ENCODE measurements around the gene ETV1. TPM values are rescaled to one million over a fixed set of nuclear protein-coding genes. Genes with fewer than 3 reads are reported as not detected.
A peak's percentile ranks its signal among the peaks of the same experiment; 100 is the strongest.
"Not testable (repeated sequence)": the region's sequence is repeated elsewhere in the genome, so short reads cannot be mapped to it uniquely, and the experiment has no call there.

The ETV1 gene
- total and polyA plus RNA-seq, 4 donors: 34.9 to 59.6 (median 41.7) TPM

DNA sequence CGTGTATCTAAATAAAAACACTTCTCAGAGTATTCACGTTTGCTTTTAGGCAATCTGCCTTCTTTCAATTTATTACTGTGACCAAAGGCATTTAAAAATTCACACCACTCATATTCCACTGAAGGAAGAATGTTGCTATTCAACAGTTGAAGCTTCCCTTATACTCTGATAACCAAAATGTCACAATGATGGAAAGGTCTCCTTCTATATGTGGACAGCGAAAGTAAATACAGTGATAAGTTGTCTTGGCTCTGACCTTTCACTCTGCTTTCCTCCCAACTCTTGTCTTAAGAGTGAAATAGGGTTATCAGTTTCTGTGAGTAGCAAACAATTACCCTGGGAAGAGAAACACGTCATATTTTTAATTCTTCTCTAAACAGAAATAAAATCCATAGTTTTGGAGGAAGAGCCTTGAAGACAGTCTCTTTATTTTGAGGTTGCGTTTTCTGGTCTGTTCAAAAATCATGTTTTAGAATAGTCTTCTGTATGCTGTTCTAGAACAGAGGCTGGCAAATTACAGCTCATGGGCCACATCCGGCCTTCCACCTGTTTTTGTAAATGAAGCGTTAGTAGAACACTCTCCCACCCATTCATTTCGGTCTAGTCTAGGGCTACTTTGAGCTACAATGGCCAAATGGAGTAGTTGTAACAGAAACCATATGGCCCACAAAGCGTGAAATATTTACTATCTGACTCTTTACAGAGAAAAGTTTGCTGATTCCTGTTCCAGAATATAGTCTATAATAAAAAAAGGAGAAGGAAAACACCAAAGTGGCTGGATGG is 41.3 kb downstream of the ETV1 start:
- no peaks in the 10 kb centered on the region for H3K36me3 ChIP-seq (ENCODE audit: control insufficient read depth, insufficient read depth, low read length)
- no peak overlapping the region for H3K4me3 ChIP-seq (ENCODE audit: low read depth, low read length)
- H3K4me1 ChIP-seq (ENCODE audit: control insufficient read depth, insufficient read depth, low read length): no peaks in the 10 kb centered on the region
- H3K27ac ChIP-seq (ENCODE audit: low read depth, low read length): no peak overlapping the region
- H3K27me3 ChIP-seq (ENCODE audit: control insufficient read depth, insufficient read depth, low read length): no peaks in the 10 kb centered on the region
- no CpG with 5 or more reads among the region's 9 CpGs for WGBS (ENCODE audit: insufficient coverage)
- no peak for DNase-seq (ENCODE audit: low read depth in 4 of 6, low spot score in 6 of 6)
- H3K9me3 ChIP-seq (ENCODE audit: control insufficient read depth, insufficient read depth, low read length): no peaks in the 10 kb centered on the region

DNA sequence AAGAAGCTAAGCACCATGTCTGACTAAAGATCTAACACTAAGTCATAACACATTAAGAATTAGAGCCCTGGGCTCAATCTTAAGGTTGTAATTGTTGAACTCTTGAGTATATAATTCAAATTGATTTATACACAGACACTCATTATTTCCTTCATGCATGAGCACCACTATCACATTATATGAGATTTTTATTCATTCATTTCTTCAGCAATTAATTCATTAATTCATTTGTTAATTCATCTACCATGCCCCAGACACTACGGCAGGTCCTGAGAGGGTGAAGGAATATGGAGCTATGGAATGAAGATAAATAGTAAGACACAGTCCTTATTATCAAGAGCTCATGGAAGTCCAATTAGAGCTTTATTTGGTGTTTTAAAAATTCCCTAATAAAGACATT is 41.9 kb downstream of the ETV1 start:
- H3K27me3 ChIP-seq (ENCODE audit: control insufficient read depth, insufficient read depth, low read length): no peaks in the 10 kb centered on the region
- no peaks in the 10 kb centered on the region for H3K4me1 ChIP-seq (ENCODE audit: control insufficient read depth, insufficient read depth, low read length)
- no peak for DNase-seq (ENCODE audit: low read depth in 4 of 6, low spot score in 6 of 6)
- H3K27ac ChIP-seq (ENCODE audit: low read depth, low read length): no peak overlapping the region
- no peaks in the 10 kb centered on the region for H3K9me3 ChIP-seq (ENCODE audit: control insufficient read depth, insufficient read depth, low read length)
- no peaks in the 10 kb centered on the region for H3K36me3 ChIP-seq (ENCODE audit: control insufficient read depth, insufficient read depth, low read length)
- H3K4me3 ChIP-seq (ENCODE audit: low read depth, low read length): no peak overlapping the region
- WGBS (ENCODE audit: insufficient coverage): no CpG with 5 or more reads among the region's 1 CpG

DNA sequence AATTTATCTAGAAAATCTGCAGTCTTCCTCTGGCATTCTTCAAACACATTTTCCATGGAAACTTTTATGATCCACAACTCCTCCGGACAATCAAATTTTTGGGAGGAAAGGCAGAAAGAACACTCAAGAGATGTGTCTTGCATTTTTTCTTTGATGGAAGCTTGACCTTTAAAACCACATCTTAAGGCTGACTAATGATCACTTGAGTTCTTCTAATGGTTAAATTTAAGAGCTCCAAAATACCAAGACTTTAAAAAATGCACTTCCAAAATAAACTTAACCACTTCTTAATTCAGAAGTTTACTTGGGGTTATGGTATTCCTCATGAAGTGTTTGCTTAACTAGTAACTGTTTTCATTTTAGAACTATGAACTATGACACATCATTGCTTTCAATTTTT is 43.3 kb downstream of the ETV1 start:
- DNase-seq (ENCODE audit: low read depth in 4 of 6, low spot score in 6 of 6): no peak
- no peaks in the 10 kb centered on the region for H3K27me3 ChIP-seq (ENCODE audit: control insufficient read depth, insufficient read depth, low read length)
- WGBS (ENCODE audit: insufficient coverage): no CpG with 5 or more reads among the region's 1 CpG
- no peak overlapping the region for H3K4me3 ChIP-seq (ENCODE audit: low read depth, low read length)
- H3K9me3 ChIP-seq (ENCODE audit: control insufficient read depth, insufficient read depth, low read length): no peaks in the 10 kb centered on the region
- no peaks in the 10 kb centered on the region for H3K4me1 ChIP-seq (ENCODE audit: control insufficient read depth, insufficient read depth, low read length)
- no peak overlapping the region for H3K27ac ChIP-seq (ENCODE audit: low read depth, low read length)
- H3K36me3 ChIP-seq (ENCODE audit: control insufficient read depth, insufficient read depth, low read length): no peaks in the 10 kb centered on the region

DNA sequence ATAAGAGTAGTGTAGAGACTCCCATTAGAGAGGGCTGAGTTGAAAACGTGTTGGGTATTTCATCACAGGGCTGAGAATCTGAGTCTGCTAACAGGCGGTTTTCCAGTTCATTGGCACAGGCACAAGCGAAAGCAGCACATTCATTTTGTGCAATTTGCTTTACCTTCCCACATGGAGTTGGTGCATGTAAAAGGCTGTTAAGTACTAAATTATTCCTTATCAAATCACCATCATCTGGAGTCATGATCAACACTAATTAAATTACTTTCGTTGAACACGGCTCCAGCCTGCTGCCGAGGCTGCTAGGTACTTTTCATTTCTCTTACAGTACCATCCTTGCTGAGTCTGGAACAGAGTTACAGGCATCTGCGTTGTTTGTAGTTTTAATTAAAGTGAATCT is 43.8 kb downstream of the ETV1 start:
- H3K36me3 ChIP-seq (ENCODE audit: control insufficient read depth, insufficient read depth, low read length): no peaks in the 10 kb centered on the region
- H3K4me1 ChIP-seq (ENCODE audit: control insufficient read depth, insufficient read depth, low read length): no peaks in the 10 kb centered on the region
- H3K9me3 ChIP-seq (ENCODE audit: control insufficient read depth, insufficient read depth, low read length): no peaks in the 10 kb centered on the region
- H3K27me3 ChIP-seq (ENCODE audit: control insufficient read depth, insufficient read depth, low read length): no peaks in the 10 kb centered on the region
- peak overlapping the region; percentile 12 for H3K4me3 ChIP-seq (ENCODE audit: low read depth, low read length)
- no CpG with 5 or more reads among the region's 7 CpGs for WGBS (ENCODE audit: insufficient coverage)
- no peak overlapping the region for H3K27ac ChIP-seq (ENCODE audit: low read depth, low read length)
- peak in 4 of 6 donors; percentile 7 to 87 (median 50) for DNase-seq (ENCODE audit: low read depth in 4 of 6, low spot score in 6 of 6)

DNA sequence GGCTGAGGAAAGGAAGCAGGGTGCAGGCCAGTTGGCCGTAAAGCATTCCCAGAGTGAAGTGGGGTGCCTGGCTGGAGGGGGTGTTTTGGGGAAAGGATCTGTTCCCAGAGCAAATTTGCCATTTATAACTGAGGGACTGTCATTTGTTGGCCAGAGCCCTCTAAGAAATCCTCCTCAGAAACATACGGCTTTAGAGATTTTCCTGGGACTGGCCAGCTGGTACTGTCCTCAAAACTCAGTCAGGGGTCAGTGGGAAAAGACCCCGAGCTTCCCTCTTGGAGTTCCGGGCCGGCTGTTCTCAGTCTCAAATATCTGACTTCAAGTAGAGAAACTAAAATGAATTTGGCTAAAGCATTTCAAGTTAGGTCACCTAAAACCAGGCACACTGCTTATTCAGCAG is 55.9 kb downstream of the ETV1 start:
- Histone ChIP-seq H3K27ac (ENCODE audit: low read depth, low read length) (peak overlapping the region; percentile 68), H3K36me3 (ENCODE audit: control insufficient read depth, insufficient read depth, low read length) (peaks cover 7% of the 10 kb centered on the region), H3K4me3 (ENCODE audit: low read depth, low read length) (no peak overlapping the region), H3K27me3 (ENCODE audit: control insufficient read depth, insufficient read depth, low read length) (no peaks in the 10 kb centered on the region), H3K9me3 (ENCODE audit: control insufficient read depth, insufficient read depth, low read length) (no peaks in the 10 kb centered on the region), H3K4me1 (ENCODE audit: control insufficient read depth, insufficient read depth, low read length) (peaks cover 7% of the 10 kb centered on the region)
- 88% methylated on average over 3 of the region's 5 CpGs for WGBS (ENCODE audit: insufficient coverage)
- no peak for DNase-seq (ENCODE audit: low read depth in 4 of 6, low spot score in 6 of 6)

DNA sequence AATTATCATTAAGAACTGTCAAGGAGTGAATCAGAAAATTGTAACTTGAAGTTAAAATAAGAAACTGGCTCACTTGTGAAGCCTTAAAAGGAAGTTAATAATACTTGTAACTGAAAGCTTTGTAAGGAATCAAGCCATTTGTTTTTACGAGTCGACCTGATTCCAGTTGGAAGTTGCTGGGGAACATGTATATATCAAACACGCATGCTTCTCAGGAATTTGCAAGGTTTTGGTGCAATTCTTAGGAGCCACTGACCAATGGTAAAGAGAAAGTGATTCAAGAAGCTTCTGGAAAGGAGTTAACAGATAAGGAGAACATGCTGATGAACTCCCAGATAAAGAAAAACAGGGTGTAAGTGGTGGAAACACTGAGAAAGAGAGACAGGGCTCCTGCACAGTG is 56.4 kb downstream of the ETV1 start:
- no peak overlapping the region for H3K4me3 ChIP-seq (ENCODE audit: low read depth, low read length)
- H3K27ac ChIP-seq (ENCODE audit: low read depth, low read length): peak overlapping the region; percentile 68
- WGBS (ENCODE audit: insufficient coverage): 78% methylated on average over 3 of the region's 3 CpGs
- no peaks in the 10 kb centered on the region for H3K9me3 ChIP-seq (ENCODE audit: control insufficient read depth, insufficient read depth, low read length)
- DNase-seq (ENCODE audit: low read depth in 4 of 6, low spot score in 6 of 6): no peak
- peaks cover 9% of the 10 kb centered on the region for H3K36me3 ChIP-seq (ENCODE audit: control insufficient read depth, insufficient read depth, low read length)
- peaks cover 7% of the 10 kb centered on the region for H3K4me1 ChIP-seq (ENCODE audit: control insufficient read depth, insufficient read depth, low read length)
- H3K27me3 ChIP-seq (ENCODE audit: control insufficient read depth, insufficient read depth, low read length): no peaks in the 10 kb centered on the region

DNA sequence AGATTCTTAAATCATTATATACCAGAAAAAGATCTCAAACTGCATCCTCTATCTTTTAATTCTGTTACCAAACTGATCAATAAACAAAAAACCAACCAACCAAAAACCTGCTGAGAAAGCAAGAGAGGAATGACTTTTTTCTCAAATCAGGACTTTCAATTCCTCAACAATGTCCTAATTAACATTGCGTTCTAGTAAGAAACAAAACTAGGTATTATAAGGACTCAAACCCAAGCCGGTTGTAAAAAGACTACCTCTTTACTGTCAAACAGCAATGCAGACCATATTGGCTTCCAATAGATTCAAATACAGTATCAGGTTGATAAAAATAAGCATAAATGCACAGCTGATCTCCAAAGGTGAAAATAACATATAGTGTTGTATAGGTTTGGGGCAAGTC is 57.3 kb downstream of the ETV1 start:
- Histone ChIP-seq H3K4me3 (ENCODE audit: low read depth, low read length) (no peak overlapping the region), H3K27ac (ENCODE audit: low read depth, low read length) (no peak overlapping the region), H3K4me1 (ENCODE audit: control insufficient read depth, insufficient read depth, low read length) (peaks cover 7% of the 10 kb centered on the region), H3K36me3 (ENCODE audit: control insufficient read depth, insufficient read depth, low read length) (peaks cover 9% of the 10 kb centered on the region), H3K9me3 (ENCODE audit: control insufficient read depth, insufficient read depth, low read length) (no peaks in the 10 kb centered on the region), H3K27me3 (ENCODE audit: control insufficient read depth, insufficient read depth, low read length) (no peaks in the 10 kb centered on the region)
- no peak for DNase-seq (ENCODE audit: low read depth in 4 of 6, low spot score in 6 of 6)
- no CpG with 5 or more reads among the region's 2 CpGs for WGBS (ENCODE audit: insufficient coverage)

DNA sequence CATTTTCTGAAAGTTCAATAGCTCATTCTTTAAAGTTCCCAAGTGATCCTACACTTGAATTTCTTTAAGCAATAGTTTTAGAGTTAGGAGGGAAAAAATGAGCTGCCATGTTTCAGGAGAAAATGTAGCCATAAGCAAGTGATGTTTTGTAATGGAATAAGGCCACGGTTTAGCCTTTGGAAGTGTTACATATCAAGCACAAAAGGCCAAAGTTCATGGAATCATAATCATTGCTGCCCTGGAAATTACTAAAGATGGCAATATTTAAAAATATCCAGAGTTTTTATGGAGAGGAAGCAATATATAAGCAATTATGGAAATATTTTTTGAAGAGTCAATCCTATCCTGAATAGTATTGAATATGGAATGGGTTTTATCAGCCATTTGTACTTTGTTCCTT is 68.4 kb downstream of the ETV1 start:
- Histone ChIP-seq H3K36me3 (ENCODE audit: control insufficient read depth, insufficient read depth, low read length) (no peaks in the 10 kb centered on the region), H3K27ac (ENCODE audit: low read depth, low read length) (no peak overlapping the region), H3K4me3 (ENCODE audit: low read depth, low read length) (no peak overlapping the region), H3K9me3 (ENCODE audit: control insufficient read depth, insufficient read depth, low read length) (no peaks in the 10 kb centered on the region), H3K4me1 (ENCODE audit: control insufficient read depth, insufficient read depth, low read length) (no peaks in the 10 kb centered on the region), H3K27me3 (ENCODE audit: control insufficient read depth, insufficient read depth, low read length) (no peaks in the 10 kb centered on the region)
- no peak for DNase-seq (ENCODE audit: low read depth in 4 of 6, low spot score in 6 of 6)
- no CpG with 5 or more reads among the region's 1 CpG for WGBS (ENCODE audit: insufficient coverage)

DNA sequence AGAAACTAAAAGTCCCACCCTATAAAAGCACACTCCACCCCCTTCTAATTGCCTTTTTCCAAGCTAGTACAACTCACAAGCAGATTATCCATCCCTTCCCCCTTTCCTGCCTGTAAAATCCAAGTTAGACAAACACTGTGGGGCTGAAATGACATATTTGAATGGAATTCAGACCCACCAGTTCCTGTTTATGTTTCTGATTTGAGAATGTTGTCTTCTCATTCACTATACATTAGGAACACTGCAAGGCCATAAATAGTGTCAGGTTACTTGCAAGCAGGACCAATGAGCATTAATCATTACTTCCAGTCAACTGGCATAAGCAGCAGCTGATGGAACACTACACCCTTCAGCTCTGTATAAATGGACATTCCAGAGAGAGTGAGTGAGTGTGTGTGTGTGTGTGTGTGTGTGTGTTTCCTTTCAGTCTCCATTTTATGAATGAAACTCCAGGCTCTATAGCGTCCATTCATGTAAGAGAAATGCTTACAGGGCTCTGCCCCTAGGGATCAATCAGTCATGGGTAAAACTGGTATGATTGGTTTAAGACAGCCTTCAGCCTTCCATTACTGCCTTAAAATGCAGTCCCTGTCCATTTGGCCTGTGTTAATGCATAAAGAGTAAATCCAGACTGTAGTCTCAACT is 69.3 kb downstream of the ETV1 start:
- no peaks in the 10 kb centered on the region for H3K36me3 ChIP-seq (ENCODE audit: control insufficient read depth, insufficient read depth, low read length)
- H3K4me1 ChIP-seq (ENCODE audit: control insufficient read depth, insufficient read depth, low read length): no peaks in the 10 kb centered on the region
- H3K4me3 ChIP-seq (ENCODE audit: low read depth, low read length): no peak overlapping the region
- H3K9me3 ChIP-seq (ENCODE audit: control insufficient read depth, insufficient read depth, low read length): no peaks in the 10 kb centered on the region
- no CpG with 5 or more reads among the region's 1 CpG for WGBS (ENCODE audit: insufficient coverage)
- DNase-seq (ENCODE audit: low read depth in 4 of 6, low spot score in 6 of 6): peak; percentile 32 to 86 (median 61)
- H3K27ac ChIP-seq (ENCODE audit: low read depth, low read length): peak overlapping the region; percentile 81
- no peaks in the 10 kb centered on the region for H3K27me3 ChIP-seq (ENCODE audit: control insufficient read depth, insufficient read depth, low read length)

DNA sequence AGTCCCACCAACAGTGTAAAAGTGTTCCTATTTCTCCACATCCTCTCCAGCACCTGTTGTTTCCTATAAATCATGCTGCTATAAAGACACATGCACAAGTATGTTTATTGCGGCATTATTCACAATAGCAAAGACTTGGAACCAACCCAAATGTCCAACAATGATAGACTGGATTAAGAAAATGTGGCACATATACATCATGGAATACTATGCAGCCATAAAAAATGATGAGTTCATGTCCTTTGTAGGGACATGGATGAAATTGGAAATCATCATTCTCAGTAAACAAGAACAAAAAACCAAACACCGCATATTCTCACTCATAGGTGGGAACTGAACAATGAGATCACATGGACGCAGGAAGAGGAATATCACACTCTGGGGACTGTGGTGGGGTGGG is 71.1 kb downstream of the ETV1 start:
- not testable (repeated sequence) for H3K4me1 ChIP-seq (ENCODE audit: control insufficient read depth, insufficient read depth, low read length); H3K4me3 ChIP-seq (ENCODE audit: low read depth, low read length); H3K27me3 ChIP-seq (ENCODE audit: control insufficient read depth, insufficient read depth, low read length); H3K27ac ChIP-seq (ENCODE audit: low read depth, low read length); H3K9me3 ChIP-seq (ENCODE audit: control insufficient read depth, insufficient read depth, low read length); H3K36me3 ChIP-seq (ENCODE audit: control insufficient read depth, insufficient read depth, low read length); DNase-seq (ENCODE audit: low read depth in 4 of 6, low spot score in 6 of 6)
- WGBS (ENCODE audit: insufficient coverage): no CpG with 5 or more reads among the region's 3 CpGs

All from spinal cord (tissue), 10 donors.